ENCODE results near the gene RFPL1. TPM values are rescaled to one million over a fixed set of nuclear protein-coding genes. Genes with fewer than 3 reads are reported as not detected.

The RFPL1 gene
- total RNA-seq, 4 donors from 2014 or later, result not detected

DNA sequence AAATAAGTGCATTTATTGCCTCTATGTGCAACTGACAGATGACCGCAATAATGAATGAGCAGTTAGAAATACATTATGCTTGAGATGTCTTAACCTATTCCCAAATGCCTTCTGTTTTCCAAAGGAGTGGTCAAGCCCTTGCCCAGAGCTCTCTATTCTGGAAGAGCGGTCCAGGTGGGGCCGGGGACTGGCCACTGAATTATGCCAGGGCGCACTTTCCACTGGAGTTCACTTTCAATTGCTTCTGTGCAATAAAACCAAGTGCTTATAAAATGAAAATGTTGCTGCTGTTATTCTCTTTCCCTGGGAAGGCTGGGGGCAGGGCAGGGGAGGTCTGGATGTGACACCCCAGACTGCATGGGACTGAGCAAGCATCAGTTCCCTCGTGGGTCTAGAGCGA, 52.6 kb downstream of the RFPL1 start:
- H3K36me3 ChIP-seq, result no peaks in the 10 kb centered on the region
- no peak overlapping the region for H3K4me3 ChIP-seq (replicated peaks in 1 of 3)
- DNase-seq, result no peak
- H3K9me3 ChIP-seq, result no peaks in the 10 kb centered on the region
- 90 to 92% methylated on average over 6 of the region's 6 CpGs for WGBS, 2 donors
- H3K4me1 ChIP-seq, result no peaks in the 10 kb centered on the region
- no peaks in the 10 kb centered on the region for H3K27me3 ChIP-seq
- no peak for TF ChIP-seq POLR2A (IDR thresholded peaks at IDR 0.05)
- TF ChIP-seq, protein P1, sequence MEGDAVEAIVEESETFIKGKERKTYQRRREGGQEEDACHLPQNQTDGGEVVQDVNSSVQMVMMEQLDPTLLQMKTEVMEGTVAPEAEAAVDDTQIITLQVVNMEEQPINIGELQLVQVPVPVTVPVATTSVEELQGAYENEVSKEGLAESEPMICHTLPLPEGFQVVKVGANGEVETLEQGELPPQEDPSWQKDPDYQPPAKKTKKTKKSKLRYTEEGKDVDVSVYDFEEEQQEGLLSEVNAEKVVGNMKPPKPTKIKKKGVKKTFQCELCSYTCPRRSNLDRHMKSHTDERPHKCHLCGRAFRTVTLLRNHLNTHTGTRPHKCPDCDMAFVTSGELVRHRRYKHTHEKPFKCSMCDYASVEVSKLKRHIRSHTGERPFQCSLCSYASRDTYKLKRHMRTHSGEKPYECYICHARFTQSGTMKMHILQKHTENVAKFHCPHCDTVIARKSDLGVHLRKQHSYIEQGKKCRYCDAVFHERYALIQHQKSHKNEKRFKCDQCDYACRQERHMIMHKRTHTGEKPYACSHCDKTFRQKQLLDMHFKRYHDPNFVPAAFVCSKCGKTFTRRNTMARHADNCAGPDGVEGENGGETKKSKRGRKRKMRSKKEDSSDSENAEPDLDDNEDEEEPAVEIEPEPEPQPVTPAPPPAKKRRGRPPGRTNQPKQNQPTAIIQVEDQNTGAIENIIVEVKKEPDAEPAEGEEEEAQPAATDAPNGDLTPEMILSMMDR (IDR thresholded peaks at IDR 0.05), result no peak
- intact Hi-C loops (cut with DNase I), result no loop called here
- no peak overlapping the region for H3K27ac ChIP-seq

Small RNA genes within 50 kb of the gene (small RNA-seq; reads per million reads assigned to genes)
- not detected for gene AC000041.1

Other genes with a start within 250 kb of the RFPL1 start
- 10 to 100 TPM; 14.0 to 55.9 (median 19.0) TPM for gene EMID1, start 232.7 kb upstream of the RFPL1 start, total RNA-seq
- gene RHBDD3, start 170.6 kb upstream of the RFPL1 start, total RNA-seq, result 10 to 100 TPM; 27.8 to 54.9 (median 48.9) TPM
- 100 to 1,000 TPM; 205 to 290 (median 258) TPM for gene EWSR1, start 170.3 kb upstream of the RFPL1 start, total RNA-seq
- 10 to 100 TPM in 3 of 4 donors, 1 to 10 TPM in 1; 9.3 to 22.2 (median 15.7) TPM for gene GAS2L1, start 131.9 kb upstream of the RFPL1 start, total RNA-seq
- gene RASL10A, start 122.9 kb upstream of the RFPL1 start, total RNA-seq, result 1 to 10 TPM in 1 of 4 donors, under 1 TPM in 1, not detected in 2; 0.67 to 1.7 TPM
- gene AP1B1, start 50.0 kb upstream of the RFPL1 start, total RNA-seq, result 100 to 1,000 TPM in 1 of 4 donors, 10 to 100 TPM in 3; 45.0 to 103 (median 91.4) TPM
- gene NEFH, start 41.6 kb downstream of the RFPL1 start, total RNA-seq, result under 1 TPM in 3 of 4 donors, not detected in 1; 0.27 to 0.44 (median 0.33) TPM
- gene THOC5, start 115.2 kb downstream of the RFPL1 start, total RNA-seq, result 10 to 100 TPM; 23.9 to 46.6 (median 30.3) TPM
- 10 to 100 TPM; 24.2 to 55.4 (median 39.6) TPM for gene NIPSNAP1, start 142.5 kb downstream of the RFPL1 start, total RNA-seq
- gene NF2, start 165.1 kb downstream of the RFPL1 start, total RNA-seq, result 10 to 100 TPM; 37.5 to 65.5 (median 51.6) TPM

Measured in thyroid gland (tissue), 4 donors.